ENCODE results near the gene ADGRF3. TPM values are rescaled to one million over a fixed set of nuclear protein-coding genes. Genes with fewer than 3 reads are reported as not detected.
"Not testable (repeated sequence)": the region's sequence is repeated elsewhere in the genome, so short reads cannot be mapped to it uniquely, and the experiment has no call there.

ADGRF3 gene
- total RNA-seq, result 0.23 TPM

GRCh38 chr2:26346454-26347053 lies at the start of gene ADGRF3:
Gene ADGRF3, minus strand, starts transcription at chr2:26346789. Its CDS starts 555 bp downstream, at chr2:26346234.
- peak; percentile 71 for ATAC-seq

GRCh38 chr2:26395394-26395793 lies 48.8 kb upstream of the ADGRF3 start:
- no peak for DNase-seq (ENCODE audit: low spot score)
- ATAC-seq, result no peak

More at GRCh38 chr2:26346454-26347053, at the start of gene ADGRF3:
- DNase-seq (ENCODE audit: low spot score), result peak; percentile 73

GRCh38 chr2:26394694-26395093 lies 48.1 kb upstream of the ADGRF3 start:
- peak; percentile 60 for ATAC-seq
- no peak for DNase-seq (ENCODE audit: low spot score)

- ATAC-seq (no peak), DNase-seq (ENCODE audit: low spot score) (no peak)
Observed at GRCh38 chr2:26387189-26387588, 40.6 kb upstream of the ADGRF3 start.

- ATAC-seq (no peak), DNase-seq (ENCODE audit: low spot score) (no peak)
Observed at GRCh38 chr2:26384597-26384996, 38.0 kb upstream of the ADGRF3 start.

- ATAC-seq (no peak), DNase-seq (ENCODE audit: low spot score) (no peak)
Observed at GRCh38 chr2:26384183-26384582, 37.6 kb upstream of the ADGRF3 start.

GRCh38 chr2:26382564-26382963 lies 36.0 kb upstream of the ADGRF3 start:
- ATAC-seq (no peak), DNase-seq (ENCODE audit: low spot score) (no peak)

GRCh38 chr2:26380281-26380680 lies 33.7 kb upstream of the ADGRF3 start:
- no peak for ATAC-seq
- no peak for DNase-seq (ENCODE audit: low spot score)

- ATAC-seq (no peak), DNase-seq (ENCODE audit: low spot score) (no peak)
Observed at GRCh38 chr2:26376799-26377198, 30.2 kb upstream of the ADGRF3 start.

- not testable (repeated sequence) for DNase-seq (ENCODE audit: low spot score); ATAC-seq
Observed at GRCh38 chr2:26370909-26371308, 24.3 kb upstream of the ADGRF3 start.

GRCh38 chr2:26369664-26370063 lies 23.1 kb upstream of the ADGRF3 start:
- not testable (repeated sequence) for ATAC-seq; DNase-seq (ENCODE audit: low spot score)

- DNase-seq (ENCODE audit: low spot score) (no peak), ATAC-seq (no peak)
Observed at GRCh38 chr2:26366957-26367356, 20.4 kb upstream of the ADGRF3 start.

- DNase-seq (ENCODE audit: low spot score) (no peak), ATAC-seq (no peak)
Observed at GRCh38 chr2:26364669-26365068, 18.1 kb upstream of the ADGRF3 start.

- ATAC-seq (no peak), DNase-seq (ENCODE audit: low spot score) (no peak)
Observed at GRCh38 chr2:26363958-26364357, 17.4 kb upstream of the ADGRF3 start.

- DNase-seq (ENCODE audit: low spot score) (no peak), ATAC-seq (peak; percentile 97)
Observed at GRCh38 chr2:26363323-26363722, 16.7 kb upstream of the ADGRF3 start.

GRCh38 chr2:26359886-26360473 lies 13.4 kb upstream of the ADGRF3 start:
- ATAC-seq, result no peak

GRCh38 chr2:26356771-26357170 lies 10.2 kb upstream of the ADGRF3 start:
- no peak for ATAC-seq
- no peak for DNase-seq (ENCODE audit: low spot score)

More at GRCh38 chr2:26359886-26360473, 13.4 kb upstream of the ADGRF3 start:
- no peak for DNase-seq (ENCODE audit: low spot score)

GRCh38 chr2:26356111-26356510 lies 9.5 kb upstream of the ADGRF3 start:
- DNase-seq (ENCODE audit: low spot score) (no peak), ATAC-seq (no peak)

- DNase-seq (ENCODE audit: low spot score) (no peak), ATAC-seq (no peak)
Observed at GRCh38 chr2:26355038-26355995, 8.7 kb upstream of the ADGRF3 start.

GRCh38 chr2:26354469-26354868 lies 7.9 kb upstream of the ADGRF3 start:
- not testable (repeated sequence) for ATAC-seq; DNase-seq (ENCODE audit: low spot score)

GRCh38 chr2:26352892-26353291 lies 6.3 kb upstream of the ADGRF3 start:
- DNase-seq (ENCODE audit: low spot score) (no peak), ATAC-seq (no peak)
